Fibroblast of pulmonary artery (primary cell): ENCODE measurements around the gene NOL4L.

Experiments
- DNase-seq: peaks from one replicate; pipeline ENCODE4 v3.0.0-alpha.2; 2010; ENCODE audit warnings: low read depth
- H3K4me3 ChIP-seq: replicated peaks from 2 replicates; pipeline ENCODE4 v1.5.1; 2011; ENCODE audit warnings: low read depth, mild to moderate bottlenecking, control low read depth, low read length, moderate library complexity
- CTCF ChIP-seq: IDR thresholded peaks from 2 replicates; pipeline ENCODE4 v1.5.1; 2011; ENCODE audit warnings: mild to moderate bottlenecking, control low read depth, low read length, inconsistent platforms; ENCODE audit errors: missing control alignments

Gene NOL4L

GRCh38 chr20:32445539-32446273 is 139.4 kb downstream of the NOL4L start:
- no peak overlapping the region for H3K4me3 ChIP-seq
- no peak for DNase-seq

DNA sequence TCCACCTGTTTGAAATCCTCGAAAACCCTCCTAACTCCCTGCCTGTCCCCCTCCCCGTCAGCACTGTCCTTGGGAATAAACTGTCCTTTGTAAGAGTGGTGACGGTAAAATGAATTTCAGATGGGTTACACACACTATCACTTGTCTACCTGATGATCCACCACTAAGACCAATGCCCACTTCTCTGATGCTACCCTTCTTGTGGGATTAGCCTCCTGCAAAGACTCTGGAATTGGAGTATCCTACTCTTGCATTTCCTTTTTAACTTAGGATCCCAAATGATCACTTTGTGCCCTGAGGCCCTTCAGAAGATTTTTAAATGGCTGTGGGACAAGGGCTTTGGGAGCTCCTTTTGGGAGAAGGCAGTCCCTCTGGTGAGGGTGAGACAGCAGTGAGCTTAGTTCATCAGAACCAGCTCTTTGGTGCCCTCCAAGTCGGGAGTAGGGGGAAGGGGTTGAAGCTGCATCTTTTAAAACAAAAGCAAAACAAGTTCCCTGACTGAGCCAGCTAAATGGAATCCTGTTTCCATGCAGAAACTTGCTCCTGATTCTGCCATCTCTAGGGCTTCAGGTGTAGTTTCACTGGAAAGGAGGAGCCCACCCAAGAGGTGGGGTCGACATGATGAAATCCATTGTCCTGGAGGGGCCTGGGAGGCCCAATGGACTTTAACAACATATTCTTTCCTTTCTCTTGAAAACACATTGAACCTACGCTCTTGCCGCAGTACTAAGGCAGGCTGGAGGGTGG is 140.5 kb downstream of the NOL4L start:
- no peak for DNase-seq
- no peak overlapping the region for H3K4me3 ChIP-seq
- no peak for TF ChIP-seq CTCF

More at GRCh38 chr20:32445539-32446273, 139.4 kb downstream of the NOL4L start:
- TF ChIP-seq CTCF = no peak

- no peak for DNase-seq
- TF ChIP-seq CTCF = no peak
Measured at GRCh38 chr20:32443386-32443974, 141.7 kb downstream of the NOL4L start.

GRCh38 chr20:32442630-32443373 is 142.3 kb downstream of the NOL4L start:
- no peak for DNase-seq

More at GRCh38 chr20:32443386-32443974, 141.7 kb downstream of the NOL4L start:
- no peak overlapping the region for H3K4me3 ChIP-seq

GRCh38 chr20:32441638-32442037 is 143.5 kb downstream of the NOL4L start:
- DNase-seq = no peak
- no peak overlapping the region for H3K4me3 ChIP-seq
- no peak for TF ChIP-seq CTCF

More at GRCh38 chr20:32442630-32443373, 142.3 kb downstream of the NOL4L start:
- no peak for TF ChIP-seq CTCF
- no peak overlapping the region for H3K4me3 ChIP-seq

DNA sequence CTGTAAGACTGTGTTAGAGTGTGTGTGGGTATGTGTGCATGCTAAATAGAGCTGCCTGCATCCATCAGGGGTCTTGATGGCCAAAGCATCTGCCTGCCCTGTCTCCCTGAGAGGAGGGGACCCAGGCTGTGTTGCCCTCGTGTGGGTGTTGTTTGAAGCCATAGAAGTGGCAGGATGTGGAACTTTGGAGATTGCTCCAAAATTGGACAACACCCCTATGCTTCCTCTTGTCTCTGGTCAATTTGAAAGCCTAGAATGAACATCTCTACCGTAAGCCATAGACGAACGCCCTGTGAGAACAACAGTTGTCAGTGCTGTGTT is 144.4 kb downstream of the NOL4L start:
- no peak overlapping the region for H3K4me3 ChIP-seq
- TF ChIP-seq CTCF = no peak
- no peak for DNase-seq
